Kidney (tissue), 14 donors: ENCODE results near the gene PYDC1. TPM values are rescaled to one million over a fixed set of nuclear protein-coding genes. Genes with fewer than 3 reads are reported as not detected.

Experiments
- DNase-seq, 5 donors: peaks; one replicate each; pipeline ENCODE4 v3.0.0-alpha.2; 2013 to 2020
- FAIRE-seq: peaks from 2 replicates; lab custom pipeline; 2012; peaks lifted over from hg19 to GRCh38; lab: Jason Lieb, UNC
- H3K27ac ChIP-seq, 2 donors: one replicate each; pipeline ENCODE4 v1.7.0; 2013; ENCODE audit warnings: low read depth in 2 of 2, low read length in 2 of 2, inconsistent platforms in 1 of 2
- H3K27me3 ChIP-seq: one replicate; pipeline ENCODE4 v1.7.1; 2013; ENCODE audit warnings: low read length, inconsistent platforms; ENCODE audit not compliant: control insufficient read depth, insufficient read depth
- H3K36me3 ChIP-seq, 3 donors: one replicate each; pipeline versions ENCODE4 v1.7.0 to v1.7.1; 2013; ENCODE audit warnings: low read length in 3 of 3, control low read depth in 1 of 3, inconsistent platforms in 1 of 3; ENCODE audit not compliant: insufficient read depth in 3 of 3, control insufficient read depth in 2 of 3
- H3K4me1 ChIP-seq, 3 donors: one replicate each; pipeline versions ENCODE4 v1.7.0 to v1.7.1; 2013; ENCODE audit warnings: low read length in 3 of 3, inconsistent platforms in 1 of 3, low read depth in 1 of 3; ENCODE audit not compliant: control insufficient read depth in 2 of 3, insufficient read depth in 2 of 3
- H3K4me3 ChIP-seq, 3 donors: one replicate each; pipeline versions ENCODE4 v1.7.0 to v1.8.1; 2013; ENCODE audit warnings: low read length in 3 of 3, control low read depth in 1 of 3, inconsistent platforms in 1 of 3
- H3K9ac ChIP-seq, 3 donors: one replicate each; pipeline versions ENCODE4 v1.7.0 to v1.7.1; 2013; ENCODE audit warnings: low read length in 3 of 3, control low read depth in 1 of 3, inconsistent platforms in 1 of 3
- H3K9me3 ChIP-seq, 3 donors: one replicate each; pipeline versions ENCODE4 v1.7.0 to v1.7.1; 2013; ENCODE audit warnings: low read length in 3 of 3, control low read depth in 1 of 3, inconsistent platforms in 1 of 3; ENCODE audit not compliant: control insufficient read depth in 2 of 3, insufficient read depth in 1 of 3
- intact Hi-C: fragments of 100-400 bp; cut with DNase I; formaldehyde crosslinking; loops from one replicate; pipeline ENCODE4 v1.11.1; 2022
- polyA plus RNA-seq: library from polyadenylated mRNA; stranded (reverse); fragments of 350-450 nt; fragmentation: Illumina TruSeq; extraction: RNeasy Lipid Tissue Mini Kit (QIAGEN cat#74804); gene quantifications from one replicate; pipeline ENCODE4 v1.2.3, GENCODE V29; 2014; ENCODE audit warnings: low read depth, low replicate concordance; ENCODE audit not compliant: insufficient read depth
- total RNA-seq: library from RNA; stranded (reverse); fragmentation: NEBNext Ultra II Directional; extraction: Animal tissue kit (Norgen Biotek cat#: 25700); gene quantifications from one replicate; pipeline ENCODE4 v1.2.1, GENCODE V29; 2021
- TF ChIP-seq, protein P1 (sequence below): IDR thresholded peaks from 3 replicates; pipeline ENCODE4 v1.5.1; 2012; ENCODE audit warnings: mild to moderate bottlenecking, moderate library complexity, borderline replicate concordance; ENCODE audit not compliant: insufficient read depth; ENCODE audit errors: extremely low read depth
- donor health status: control.
- donor health status: control.
- donor health status: control.
- donor health status: control.
- donor health status: control.
- donor health status: DM: yes; HTN: yes; CAD: no.
- donor health status: Normal renal cell carcinoma (clear cell type).

Gene PYDC1
- total and polyA plus RNA-seq, 2 donors from 2014 or later, result not detected

DNA sequence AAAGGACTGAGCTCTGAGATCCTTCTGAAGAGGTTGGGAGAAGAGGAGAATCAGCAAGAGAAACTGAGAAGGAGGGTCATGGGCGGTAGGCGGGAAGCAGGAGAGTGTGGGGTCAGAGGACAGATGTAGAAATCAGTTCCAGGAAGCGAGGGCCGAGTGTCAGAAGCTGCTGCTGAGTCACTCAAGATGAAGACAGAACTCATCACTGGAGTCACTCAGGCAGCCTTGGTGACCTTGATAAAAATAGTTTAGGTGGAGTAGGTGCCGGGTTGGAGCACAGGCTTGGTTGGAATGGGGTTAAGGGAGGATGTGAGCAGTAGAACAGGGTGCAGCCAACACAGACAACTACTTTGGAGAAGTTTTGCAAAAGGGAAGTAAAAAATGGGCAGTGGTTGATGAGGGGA is 36.7 kb upstream of the PYDC1 start:
- TF ChIP-seq, protein P1, sequence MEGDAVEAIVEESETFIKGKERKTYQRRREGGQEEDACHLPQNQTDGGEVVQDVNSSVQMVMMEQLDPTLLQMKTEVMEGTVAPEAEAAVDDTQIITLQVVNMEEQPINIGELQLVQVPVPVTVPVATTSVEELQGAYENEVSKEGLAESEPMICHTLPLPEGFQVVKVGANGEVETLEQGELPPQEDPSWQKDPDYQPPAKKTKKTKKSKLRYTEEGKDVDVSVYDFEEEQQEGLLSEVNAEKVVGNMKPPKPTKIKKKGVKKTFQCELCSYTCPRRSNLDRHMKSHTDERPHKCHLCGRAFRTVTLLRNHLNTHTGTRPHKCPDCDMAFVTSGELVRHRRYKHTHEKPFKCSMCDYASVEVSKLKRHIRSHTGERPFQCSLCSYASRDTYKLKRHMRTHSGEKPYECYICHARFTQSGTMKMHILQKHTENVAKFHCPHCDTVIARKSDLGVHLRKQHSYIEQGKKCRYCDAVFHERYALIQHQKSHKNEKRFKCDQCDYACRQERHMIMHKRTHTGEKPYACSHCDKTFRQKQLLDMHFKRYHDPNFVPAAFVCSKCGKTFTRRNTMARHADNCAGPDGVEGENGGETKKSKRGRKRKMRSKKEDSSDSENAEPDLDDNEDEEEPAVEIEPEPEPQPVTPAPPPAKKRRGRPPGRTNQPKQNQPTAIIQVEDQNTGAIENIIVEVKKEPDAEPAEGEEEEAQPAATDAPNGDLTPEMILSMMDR, result no peak
- peak overlapping the region in 1 of 2 donors; percentile 17 for H3K27ac ChIP-seq
- no peaks in the 10 kb centered on the region for H3K9me3 ChIP-seq
- no peak for FAIRE-seq
- H3K27me3 ChIP-seq, result no peaks in the 10 kb centered on the region
- intact Hi-C loops, result no loop called here
- H3K36me3 ChIP-seq, result no peaks in the 10 kb centered on the region
- H3K9ac ChIP-seq, result no peak overlapping the region
- peak in 1 of 5 donors; percentile 2 for DNase-seq
- no peaks in the 10 kb centered on the region for H3K4me1 ChIP-seq
- H3K4me3 ChIP-seq, result no peak overlapping the region

DNA sequence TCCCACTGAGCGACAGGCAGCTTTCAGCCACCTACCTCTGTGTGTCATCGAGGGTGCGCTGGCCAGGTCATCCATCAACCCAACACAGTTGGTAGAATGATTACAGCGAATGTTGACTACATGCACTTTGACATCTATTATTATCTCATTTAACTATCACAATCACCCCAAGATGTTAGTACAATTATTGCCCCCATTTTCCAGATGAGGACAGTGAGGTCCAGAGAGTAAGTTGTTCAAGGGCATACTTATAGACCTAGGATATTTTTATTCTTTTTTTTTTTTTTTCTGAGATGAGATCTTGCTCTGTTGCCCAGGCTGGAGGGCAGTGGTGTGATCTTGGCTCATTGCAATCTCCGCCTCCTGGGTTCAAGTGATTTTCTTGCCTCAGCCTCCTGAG is 34.5 kb upstream of the PYDC1 start:
- Histone ChIP-seq H3K9ac (no peak overlapping the region), H3K27ac (no peak overlapping the region), H3K4me3 (no peak overlapping the region), H3K27me3 (no peaks in the 10 kb centered on the region), H3K9me3 (no peaks in the 10 kb centered on the region), H3K36me3 (no peaks in the 10 kb centered on the region), H3K4me1 (no peaks in the 10 kb centered on the region)
- no peak for FAIRE-seq
- intact Hi-C loops, result no loop called here
- TF ChIP-seq, protein P1, result no peak
- DNase-seq, result no peak

DNA sequence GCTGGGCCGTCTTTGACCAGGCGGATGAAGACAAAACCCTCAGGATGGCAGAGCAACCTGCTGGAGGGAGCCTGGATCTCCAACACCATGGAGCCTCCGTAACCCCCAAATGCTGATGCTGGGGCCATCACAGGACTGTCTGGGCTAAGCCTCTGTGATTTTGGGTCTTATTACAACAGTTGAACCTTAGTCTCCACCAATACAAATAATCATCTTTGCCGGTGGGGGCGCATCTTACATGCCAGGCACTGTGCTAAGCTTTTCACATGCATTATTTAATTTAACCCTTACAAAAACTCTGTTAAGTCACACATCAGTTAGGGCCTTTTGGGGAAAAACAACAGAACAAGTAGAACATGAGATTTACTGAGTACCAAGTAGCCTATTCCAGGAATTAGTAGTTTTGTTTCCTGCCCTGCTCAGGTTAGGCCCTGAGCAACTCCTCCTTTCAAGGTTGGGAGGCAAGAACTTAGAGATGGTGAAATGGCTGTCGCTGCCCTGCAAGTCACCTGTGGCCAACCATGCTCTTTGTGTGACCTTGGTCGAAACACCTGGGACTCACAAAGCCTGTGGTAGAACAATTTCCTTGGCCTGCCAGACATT is 33.9 kb upstream of the PYDC1 start:
- no peak overlapping the region for H3K9ac ChIP-seq
- no peaks in the 10 kb centered on the region for H3K9me3 ChIP-seq
- DNase-seq, result no peak
- no peaks in the 10 kb centered on the region for H3K4me1 ChIP-seq
- no peak for FAIRE-seq
- no peak overlapping the region for H3K4me3 ChIP-seq
- intact Hi-C loops, result no loop called here
- H3K27ac ChIP-seq, result no peak overlapping the region
- no peaks in the 10 kb centered on the region for H3K36me3 ChIP-seq
- TF ChIP-seq, protein P1, result no peak
- no peaks in the 10 kb centered on the region for H3K27me3 ChIP-seq

DNA sequence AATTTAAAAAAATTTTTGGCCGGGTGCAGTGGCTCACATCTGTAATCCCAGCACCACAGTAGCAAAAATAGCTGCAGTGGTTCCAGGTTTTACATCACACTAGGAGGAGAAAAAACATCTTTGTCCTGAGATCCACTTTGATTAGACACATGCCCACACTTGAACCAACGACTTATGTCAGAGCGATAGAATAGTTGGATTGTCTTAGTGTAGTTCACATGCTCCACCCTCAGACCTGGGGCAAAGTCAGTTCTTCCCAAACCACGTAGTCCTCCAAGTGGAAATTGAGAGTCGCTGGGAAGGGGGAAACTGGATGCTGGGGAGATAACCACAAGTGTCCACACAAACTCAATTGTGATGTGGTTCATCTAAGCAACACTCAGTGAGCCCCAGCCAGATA is 31.4 kb upstream of the PYDC1 start:
- DNase-seq, result no peak
- intact Hi-C loops, result no loop called here
- FAIRE-seq, result no peak
- Histone ChIP-seq H3K9me3 (no peaks in the 10 kb centered on the region), H3K9ac (no peak overlapping the region), H3K27ac (no peak overlapping the region), H3K4me3 (no peak overlapping the region), H3K27me3 (no peaks in the 10 kb centered on the region), H3K4me1 (no peaks in the 10 kb centered on the region), H3K36me3 (no peaks in the 10 kb centered on the region)
- TF ChIP-seq, protein P1, result no peak
